IMR-90 (cell line): ENCODE measurements around the gene C3orf18. TPM values are rescaled to one million over a fixed set of nuclear protein-coding genes. Genes with fewer than 3 reads are reported as not detected.

Experiments used
- ATAC-seq: fragments of 200-7000 bp; cut with Tn5 transposase; 2 replicates; pipeline ENCODE4 v1.9.1; 2020; ENCODE audit warnings: low read depth, mild to moderate bottlenecking, moderate library complexity
- BruUV-seq: library from RNA; stranded (reverse); fragments of 400-500 nt; replicated peaks from 2 replicates; lab custom pipeline; 2021; lab: Mats Ljungman, UMichigan
- CTCF ChIA-PET: fragments of 300-600 bp; formaldehyde crosslinking; extraction: SDS; loops from one replicate; lab custom pipeline; 2021; ENCODE audit warnings: antibody characterized with exemption; lab: Yijun Ruan, JAX
- POLR2A ChIA-PET: fragments of 300-600 bp; sonication (Branson Sonifier 250); formaldehyde crosslinking; loops from one replicate; lab custom pipeline; 2022; ENCODE audit warnings: antibody characterized with exemption; ENCODE audit not compliant: unreplicated experiment; lab: Charles Lee
- DNase-seq: peaks from one replicate; pipeline ENCODE4 v3.0.0; 2013
- H2AFZ ChIP-seq: replicated peaks from 2 replicates; pipeline ENCODE3; 2013; ENCODE audit warnings: low read length, mild to moderate bottlenecking; ENCODE audit not compliant: poor library complexity
- H2AK5ac ChIP-seq: 2 replicates; pipeline ENCODE4 v1.6.1; 2013; ENCODE audit warnings: low read depth, low read length, inconsistent platforms
- H2AK9ac ChIP-seq: replicated peaks from 2 replicates; pipeline ENCODE3; 2013; ENCODE audit warnings: mild to moderate bottlenecking, low read depth, low read length, moderate library complexity; ENCODE audit not compliant: poor library complexity
- H2BK120ac ChIP-seq: 2 replicates; pipeline ENCODE4 v1.6.1; 2013; ENCODE audit warnings: low read depth, low read length, inconsistent platforms
- H2BK15ac ChIP-seq: 3 replicates; pipeline ENCODE4 v1.6.1; 2013; ENCODE audit warnings: low read depth, low read length, inconsistent platforms
- H2BK20ac ChIP-seq: 2 replicates; pipeline ENCODE4 v1.6.1; 2013; ENCODE audit warnings: low read depth, mild to moderate bottlenecking, inconsistent platforms, low read length, moderate library complexity
- H2BK5ac ChIP-seq: 2 replicates; pipeline ENCODE4 v1.6.1; 2013; ENCODE audit warnings: mild to moderate bottlenecking, low read depth, low read length, inconsistent platforms; ENCODE audit not compliant: poor library complexity, severe bottlenecking
- H3K14ac ChIP-seq: replicated peaks from 2 replicates; pipeline ENCODE4 v1.6.1; 2013; ENCODE audit warnings: low read depth, low read length, inconsistent platforms
- H3K18ac ChIP-seq: 2 replicates; pipeline ENCODE4 v1.6.1; 2013; ENCODE audit warnings: low read depth, low read length, control low read depth
- H3K23ac ChIP-seq: 2 replicates; pipeline ENCODE4 v1.6.1; 2013; ENCODE audit warnings: low read depth, low read length, inconsistent platforms
- H3K27ac ChIP-seq: 2 replicates; pipeline ENCODE4 v1.5.1; 2013; ENCODE audit warnings: mild to moderate bottlenecking, control low read depth, low read length; ENCODE audit not compliant: insufficient read depth
- H3K27me3 ChIP-seq: 2 replicates; pipeline ENCODE4 v1.6.1; 2013; ENCODE audit warnings: low read length; ENCODE audit not compliant: control insufficient read depth, insufficient read depth
- H3K36me3 ChIP-seq: 2 replicates; pipeline ENCODE4 v1.6.1; 2013; ENCODE audit warnings: low read length, mixed read lengths; ENCODE audit not compliant: control insufficient read depth, insufficient read depth
- H3K4ac ChIP-seq: 2 replicates; pipeline ENCODE4 v1.6.1; 2013; ENCODE audit warnings: low read depth, low read length, inconsistent platforms
- H3K4me1 ChIP-seq: 2 replicates; pipeline ENCODE4 v1.6.1; 2013; ENCODE audit warnings: low read length, mixed read lengths; ENCODE audit not compliant: control insufficient read depth, insufficient read depth
- H3K4me2 ChIP-seq: 2 replicates; pipeline ENCODE4 v1.6.1; 2013; ENCODE audit warnings: low read depth, mild to moderate bottlenecking, control low read depth, low read length, moderate library complexity
- H3K4me3 ChIP-seq: 2 replicates; pipeline ENCODE4 v1.5.1; 2013; ENCODE audit warnings: low read depth, mild to moderate bottlenecking, control low read depth, low read length, moderate library complexity; ENCODE audit not compliant: insufficient read depth
- H3K56ac ChIP-seq: 2 replicates; pipeline ENCODE4 v1.6.1; 2013; ENCODE audit warnings: low read length, inconsistent platforms; ENCODE audit not compliant: insufficient read depth; ENCODE audit errors: extremely low read depth
- H3K79me1 ChIP-seq, 2 experiments: 2 replicates each; pipeline ENCODE4 v1.6.1; 2013; ENCODE audit warnings: low read length in 2 of 2, inconsistent platforms in 1 of 2, low read depth in 1 of 2
- H3K9ac ChIP-seq: 2 replicates; pipeline ENCODE4 v1.6.1; 2013; ENCODE audit warnings: low read depth, low read length, control low read depth
- H3K9me1 ChIP-seq: 2 replicates; pipeline ENCODE4 v1.6.1; 2013; ENCODE audit warnings: low read length, inconsistent platforms; ENCODE audit not compliant: insufficient read depth
- H3K9me3 ChIP-seq: 2 replicates; pipeline ENCODE4 v1.6.1; 2013; ENCODE audit warnings: low read length; ENCODE audit not compliant: control insufficient read depth, insufficient read depth
- H4K20me1 ChIP-seq: 2 replicates; pipeline ENCODE4 v1.6.1; 2013; ENCODE audit warnings: low read length, inconsistent platforms; ENCODE audit not compliant: insufficient read depth
- H4K5ac ChIP-seq: 2 replicates; pipeline ENCODE4 v1.6.1; 2013; ENCODE audit warnings: mild to moderate bottlenecking, low read depth, low read length, control low read depth
- H4K8ac ChIP-seq, 2 experiments: 2 replicates each; pipeline ENCODE4 v1.6.1; 2013; ENCODE audit warnings: low read depth in 2 of 2, low read length in 2 of 2, control low read depth in 1 of 2, inconsistent platforms in 1 of 2
- H4K91ac ChIP-seq: 2 replicates; pipeline ENCODE4 v1.6.1; 2013; ENCODE audit warnings: low read depth, low read length, inconsistent platforms; ENCODE audit not compliant: insufficient read depth
- MAFK ChIP-seq: IDR thresholded peaks from 2 replicates; pipeline ENCODE4 v1.6.1; 2012; ENCODE audit warnings: low read depth, low read length, improper control_type of control experiment
- MAZ ChIP-seq: IDR thresholded peaks from 2 replicates; pipeline ENCODE4 v1.6.1; 2012; ENCODE audit warnings: low read depth, mild to moderate bottlenecking, low read length, improper control_type of control experiment, moderate library complexity, borderline replicate concordance
- USF2 ChIP-seq: fragments of 150-350 bp; IDR thresholded peaks from 2 replicates; pipeline ENCODE4 v1.6.1; 2017; ENCODE audit warnings: mild to moderate bottlenecking, antibody characterized with exemption, low read length, low read depth
- WGBS, 2 experiments: methylation state at CpG; one replicate each; pipeline versions ENCODE4 v1.1.5 to v1.1.7; 2013; ENCODE audit warnings: missing lambda C conversion rate in 2 of 2; ENCODE audit not compliant: insufficient read length in 1 of 2; ENCODE audit errors: extremely low coverage in 2 of 2; 5-methylcytosine and 5-hydroxymethylcytosine counted together
- dilution Hi-C: fragments of 300-500 bp; cut with HindIII; formaldehyde crosslinking; loops from one replicate; pipeline ENCODE4 v1.14.3; 2018; ENCODE audit warnings: low sequenced_read_pairs; ENCODE audit not compliant: unreplicated experiment
- in situ Hi-C: fragments of 300-500 bp; cut with MboI; formaldehyde crosslinking; loops from 3 replicates; pipeline ENCODE4 v1.14.3; 2019; ENCODE audit warnings: low sequenced_read_pairs, inconsistent platforms, mixed read lengths
- intact Hi-C: fragments of 100-400 bp; cut with micrococcal nuclease; formaldehyde crosslinking; loops from 2 replicates; pipeline ENCODE4 v1.10.0; 2022
- polyA plus RNA-seq, 3 experiments: library from polyadenylated mRNA; depleted of rRNA; stranded (reverse); fragments of >200 nt; gene quantifications; 2 replicates each; pipeline ENCODE4 v1.2.3, GENCODE V29; 2012; ENCODE audit warnings: low replicate concordance in 1 of 3
- total RNA-seq: library from RNA; depleted of rRNA; stranded (reverse); fragments of >200 nt; gene quantifications from 2 replicates; pipeline ENCODE4 v1.2.3, GENCODE V29; 2012

The C3orf18 gene
- total and polyA plus RNA-seq, 2 of the 4 experiments (the other 2 are of a cell fraction): 6.8 to 10.6 TPM

- in situ Hi-C loops: loop anchor here (5.0 to 25.0 kb wide), 2 partner anchors 756 to 1071 kb away; no protein-coding TSS in a partner anchor
- DNase-seq: peak; percentile 82
Observed at GRCh38 chr3:50616770-50617095, 49.2 kb upstream of the C3orf18 start.

More at GRCh38 chr3:50616770-50617095, 49.2 kb upstream of the C3orf18 start:
- Histone ChIP-seq H2BK15ac (no peak overlapping the region), H3K4me3 (peak overlapping the region; percentile 61), H3K9me1 (peaks cover 2% of the 10 kb centered on the region; the same call in 1 of the 2 replicates), H3K9me3 (no peaks in the 10 kb centered on the region), H3K9ac (peak overlapping the region; percentile 47), H2BK20ac (no peak overlapping the region), H3K14ac (no peak overlapping the region), H3K4ac (peak overlapping the region; percentile 63), H2AK9ac (peak overlapping the region; percentile 37), H3K18ac (no peak overlapping the region), H4K8ac (peak overlapping the region; percentile 3 to 79), H3K79me1 (peaks cover 6 to 11% of the 10 kb centered on the region in 2 experiments; a peak in 2 of 4 replicates), H3K56ac (no peak overlapping the region), H3K27ac (peak overlapping the region; percentile 19), H2BK120ac (no peak overlapping the region), H2AK5ac (no peak overlapping the region), H3K4me1 (peaks cover 6% of the 10 kb centered on the region), H3K27me3 (no peaks in the 10 kb centered on the region), H3K36me3 (no peaks in the 10 kb centered on the region), H2AFZ (peak overlapping the region; percentile 96), H4K5ac (no peak overlapping the region; the same call in 1 of the 2 replicates), H3K23ac (0 out of 2 replicates have a peak overlapping the region, but pooled peaks have one; percentile 18), H4K91ac (no peak overlapping the region), H3K4me2 (peak overlapping the region; percentile 93), H4K20me1 (no peaks in the 10 kb centered on the region; the same call in 1 of the 2 replicates), H2BK5ac (no peak overlapping the region)
- BruUV-seq: no TSS peak
- dilution Hi-C loops (no loop called here), intact Hi-C loops (loop anchor here (1.0 to 10.0 kb wide), 9 partner anchors 36 to 1048 kb away; partner anchors contain the start of genes DCAF1, MANF and RBM15B)
- peak; percentile 63 for ATAC-seq
- TF ChIP-seq MAFK (no peak), USF2 (0 out of 2 replicates have a peak, but pooled peaks have one; percentile 22), MAZ (peak; percentile 56; the same call in 1 of the 2 replicates)
- ChIA-PET CTCF (interaction anchor here (0.7 to 2.2 kb wide), 12 partner anchors 12 to 864 kb away, joined by 3 to 17 read pairs (median 4); partner anchors contain the start of genes C3orf18 and HEMK1), POLR2A (interaction anchor here (0.7 kb wide), 2 partner anchors 15 to 23 kb away, joined by 3 to 4 read pairs; no protein-coding TSS in a partner anchor)
- WGBS, 2 experiments: 1% methylated on average over 9 of the region's 22 CpGs; no CpG with 5 or more reads in 1 of the 2 experiments
